HG02610 (cell line): Measurements from ENCODE around the gene ZNF136.
A peak's percentile ranks its signal among the peaks of the same experiment; 100 is the strongest.

Experiments used
- ATAC-seq: cut with Tn5 transposase; IDR thresholded peaks from one replicate; pipeline ENCODE4 v1.9.1; 2021; ENCODE audit warnings: mild to moderate bottlenecking, moderate library complexity; ENCODE audit not compliant: unreplicated experiment

ZNF136 gene

GRCh38 chr19:12162882-12163806, at the start of gene ZNF136:
TSS of gene ZNF136 (plus strand) at chr19:12163096. CDS start at chr19:12163204, 108 bp downstream.
- peak; percentile 93 for ATAC-seq

DNA sequence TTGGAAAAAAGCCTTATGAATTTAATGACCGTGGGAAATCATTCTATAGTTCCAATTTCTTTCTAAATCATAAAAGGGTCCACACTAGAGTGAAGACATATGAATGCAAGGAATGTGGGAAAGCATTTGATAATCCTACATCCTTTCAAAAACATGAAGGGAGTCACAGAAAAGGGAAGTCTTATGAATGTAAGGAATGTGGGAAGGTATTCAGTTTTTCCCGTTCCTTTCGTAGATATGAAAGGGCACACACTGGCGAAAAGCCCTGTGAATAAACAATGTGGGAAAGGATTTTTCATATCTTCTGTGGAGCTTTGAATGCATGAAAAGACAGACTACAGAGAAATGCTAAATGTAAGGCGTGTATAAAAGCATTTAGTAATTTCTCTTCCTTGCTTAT, 49.8 kb upstream of the ZNF136 start:
- no peak for ATAC-seq

- ATAC-seq = no peak
Observed at GRCh38 chr19:12117201-12117970, 45.5 kb upstream of the ZNF136 start.

DNA sequence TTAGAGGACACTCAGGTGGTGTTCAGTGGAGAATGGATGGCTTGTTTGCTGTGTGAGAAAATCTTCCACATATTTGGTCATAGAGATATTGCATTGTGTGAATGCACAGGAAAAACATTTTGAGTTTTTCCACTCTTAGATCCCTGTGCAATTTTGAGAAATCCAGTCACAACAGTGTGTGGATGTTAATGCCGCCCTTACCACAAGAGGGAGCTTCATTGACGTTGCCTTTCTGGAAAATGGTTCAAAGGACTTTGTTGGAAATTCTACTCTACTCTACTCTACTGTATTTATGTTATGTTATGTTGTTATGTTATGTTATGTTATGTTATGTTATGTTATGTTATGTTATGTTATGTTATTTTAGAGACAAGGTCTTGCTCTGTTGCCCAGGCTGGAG, 36.2 kb upstream of the ZNF136 start:
- no peak for ATAC-seq

- ATAC-seq = no peak
Observed at GRCh38 chr19:12133069-12133468, 29.8 kb upstream of the ZNF136 start.

- no peak for ATAC-seq
Observed at GRCh38 chr19:12137221-12137940, 25.5 kb upstream of the ZNF136 start.

- no peak for ATAC-seq
Observed at GRCh38 chr19:12139269-12139668, 23.6 kb upstream of the ZNF136 start.

DNA sequence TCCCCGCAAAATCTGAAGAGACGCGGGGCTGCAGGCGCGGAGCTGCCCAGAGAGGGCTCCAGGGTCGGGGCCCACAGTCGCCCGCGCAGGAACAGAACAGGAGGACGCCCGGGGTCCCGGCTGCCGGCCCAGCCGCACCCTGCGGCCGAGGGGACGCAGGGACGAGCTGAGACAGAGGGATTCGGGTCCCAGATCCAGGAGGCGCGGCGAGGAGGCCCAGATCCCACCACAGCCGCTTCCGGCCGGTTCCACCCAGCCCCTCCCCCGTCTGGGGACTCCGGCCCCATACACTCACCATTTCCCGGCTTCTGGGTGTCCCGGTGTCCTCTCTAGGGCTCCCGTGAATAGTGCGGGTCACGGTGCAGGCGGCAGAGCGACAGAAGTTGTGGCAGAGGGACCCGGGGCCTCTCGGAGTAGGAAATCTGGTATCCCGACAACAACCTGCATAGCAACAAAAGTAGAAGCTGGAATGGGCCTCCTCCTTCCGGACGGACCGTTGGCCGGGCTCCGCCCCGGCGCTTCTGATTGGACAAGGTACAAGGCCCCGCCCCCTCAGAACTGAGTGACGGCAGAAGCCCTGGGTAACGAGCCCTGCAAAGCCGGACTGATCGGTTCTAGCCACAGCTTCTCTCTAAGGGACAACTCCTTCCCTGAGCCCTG, 22.9 kb upstream of the ZNF136 start, which contains the start of gene ZNF20:
TSS of gene ZNF20 (minus strand) at position 466 of the 660 bp plus-strand sequence. CDS start at position 298, 168 bp downstream.
- ATAC-seq = peak; percentile 91

DNA sequence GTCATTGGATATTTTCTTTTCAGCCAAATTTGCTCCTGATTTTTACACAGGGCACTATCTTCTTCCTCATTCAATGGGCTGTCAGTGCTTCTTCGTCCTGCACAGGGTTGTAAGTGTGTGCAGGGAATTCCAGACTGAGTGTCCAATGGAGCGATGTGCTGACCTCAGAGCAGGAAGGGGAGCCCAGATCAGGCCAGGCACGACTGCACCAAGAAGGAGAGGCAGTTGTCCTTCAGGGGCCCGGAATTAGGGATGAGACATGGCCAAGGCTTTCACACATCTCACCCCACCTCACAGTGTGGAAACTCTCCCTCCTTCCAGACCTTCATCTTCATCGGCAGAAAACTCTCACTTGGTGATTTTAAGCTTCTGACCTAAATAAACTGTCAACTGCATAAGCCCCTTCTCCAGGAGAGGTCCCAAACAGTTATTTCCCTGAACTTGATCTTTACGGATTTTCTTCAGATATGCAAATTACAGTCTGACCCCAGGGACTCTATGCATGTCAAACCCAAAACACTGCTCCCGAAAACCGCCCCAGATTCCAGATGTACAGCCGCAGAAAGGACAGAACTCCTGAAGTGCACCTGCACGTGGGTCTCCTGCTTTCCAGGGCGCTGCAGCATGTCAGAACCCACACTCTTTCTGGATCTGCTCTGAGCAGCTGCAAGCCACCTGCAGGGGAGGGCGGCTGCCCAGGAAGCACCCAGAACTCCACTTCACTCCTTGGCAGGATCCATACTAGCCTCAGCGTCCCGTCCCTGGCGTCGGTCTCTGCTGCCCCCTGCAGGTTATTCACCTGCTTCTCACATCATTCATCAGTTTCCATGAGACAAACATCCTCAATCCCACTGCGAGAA, 22.1 kb upstream of the ZNF136 start:
- ATAC-seq = peak; percentile 52

DNA sequence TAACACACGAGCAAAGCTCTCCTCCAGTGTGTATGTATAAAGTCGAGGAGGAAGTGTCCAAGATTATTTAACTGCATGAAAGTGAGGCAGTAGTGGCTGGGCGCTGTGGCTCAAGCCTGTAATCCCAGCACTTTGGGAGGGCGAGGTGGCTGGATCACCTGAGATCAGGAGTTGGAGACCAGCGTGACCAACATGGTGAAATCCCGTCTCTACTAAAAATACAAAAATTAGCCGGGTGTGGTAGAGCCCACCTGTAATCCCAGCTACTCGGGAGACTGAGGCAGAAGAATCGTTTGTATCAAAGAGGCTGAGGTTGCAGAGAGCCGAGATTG, 21.5 kb upstream of the ZNF136 start:
- ATAC-seq = no peak

GRCh38 chr19:12145348-12145747, 17.5 kb upstream of the ZNF136 start:
- no peak for ATAC-seq

- ATAC-seq = no peak
Observed at GRCh38 chr19:12155324-12155860, 7.5 kb upstream of the ZNF136 start.

- ATAC-seq = peak; percentile 88
Observed at GRCh38 chr19:12156223-12157058, 6.5 kb upstream of the ZNF136 start, which contains the start of gene ZNF625. TSS of gene ZNF625 (minus strand) at chr19:12156734. CDS start at chr19:12156558, 176 bp downstream.

DNA sequence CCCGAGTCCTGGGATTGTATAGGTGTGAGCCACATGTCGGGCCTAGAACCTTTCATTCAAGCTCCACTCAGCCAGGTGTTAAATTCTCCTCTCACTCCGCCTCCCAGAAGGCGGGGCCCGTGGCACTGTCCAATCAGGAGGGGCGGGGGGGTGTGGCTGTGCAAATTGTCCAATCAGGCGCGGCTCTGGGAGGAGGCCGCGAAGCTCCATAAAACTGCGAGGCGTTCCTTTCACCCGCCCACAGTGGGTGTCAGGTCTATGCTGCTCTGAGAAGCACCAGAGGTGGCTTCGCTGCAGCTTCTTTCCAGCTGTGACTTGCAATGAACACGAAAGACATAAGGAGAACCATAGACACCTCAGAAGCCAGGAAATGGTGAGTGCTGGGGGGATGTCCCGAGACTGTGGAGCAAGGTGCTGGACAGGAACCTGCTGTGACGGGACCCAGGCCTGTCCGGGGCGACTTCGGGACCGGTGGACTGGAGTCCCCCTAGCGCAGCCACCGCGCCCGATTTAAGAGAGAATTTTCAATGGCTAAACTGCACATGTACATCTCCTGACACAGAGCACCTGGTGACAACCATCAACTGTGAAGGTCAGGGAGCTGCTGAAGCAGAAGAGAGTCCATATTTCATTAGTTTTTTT, 3.0 kb upstream of the ZNF136 start:
- no peak for ATAC-seq

GRCh38 chr19:12162513-12162881, 399 bp upstream of the ZNF136 start:
- no peak for ATAC-seq

GRCh38 chr19:12163826-12164225, 930 bp downstream of the ZNF136 start:
- ATAC-seq = no peak

- no peak for ATAC-seq
Observed at GRCh38 chr19:12166626-12167025, 3.7 kb downstream of the ZNF136 start.

DNA sequence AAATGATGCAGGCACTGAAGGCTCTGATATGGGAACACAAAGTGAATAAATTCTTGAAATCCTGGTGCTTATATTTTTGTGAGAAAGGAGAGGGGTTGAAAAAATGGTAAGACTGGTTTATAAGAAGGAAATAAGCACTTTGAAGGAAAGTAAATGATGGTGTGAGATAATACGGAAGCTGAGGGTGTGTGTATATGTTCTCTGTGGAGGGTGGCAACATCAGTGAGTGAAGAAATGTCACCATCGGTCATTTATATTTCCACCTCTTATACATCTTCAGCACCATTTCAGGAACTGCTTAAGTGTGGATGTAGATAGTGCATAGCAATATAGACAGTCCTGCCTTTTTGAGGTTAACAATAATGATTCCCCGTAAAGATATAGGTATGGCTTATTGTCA, 17.5 kb downstream of the ZNF136 start:
- no peak for ATAC-seq
